ENCODE measurements around the gene PUDP. TPM values are rescaled to one million over a fixed set of nuclear protein-coding genes. Genes with fewer than 3 reads are reported as not detected.

The PUDP gene
- polyA plus RNA-seq, 10 donors = 29.1 to 41.2 (median 32.1) TPM

GRCh38 chrX:7076245-7076661 lies 71.7 kb downstream of the PUDP start:
- DNase-seq = no peak

GRCh38 chrX:7074908-7075204 lies 73.1 kb downstream of the PUDP start:
- no peak for DNase-seq

- DNase-seq = peak in 1 of 3 donors; percentile 37
These were observed 73.6 kb downstream of the PUDP start for GRCh38 chrX:7074148-7074907.

GRCh38 chrX:7073336-7073735 lies 74.6 kb downstream of the PUDP start:
- no peak for DNase-seq

GRCh38 chrX:7072856-7073255 lies 75.1 kb downstream of the PUDP start:
- DNase-seq = no peak

GRCh38 chrX:7071390-7071789 lies 76.6 kb downstream of the PUDP start:
- DNase-seq = no peak

- no peak for DNase-seq
These were observed 78.4 kb downstream of the PUDP start for GRCh38 chrX:7069556-7069955.

- DNase-seq = no peak
These were observed 79.0 kb downstream of the PUDP start for GRCh38 chrX:7068939-7069367.

GRCh38 chrX:7067256-7067655 lies 80.7 kb downstream of the PUDP start:
- no peak for DNase-seq

GRCh38 chrX:7065473-7065872 lies 82.5 kb downstream of the PUDP start:
- no peak for DNase-seq

- no peak for DNase-seq
These were observed 85.0 kb downstream of the PUDP start for GRCh38 chrX:7062903-7063302.

- no peak for DNase-seq
These were observed 85.7 kb downstream of the PUDP start for GRCh38 chrX:7062276-7062675.

GRCh38 chrX:7061429-7061828 lies 86.5 kb downstream of the PUDP start:
- no peak for DNase-seq

- DNase-seq = no peak
These were observed 87.5 kb downstream of the PUDP start for GRCh38 chrX:7060444-7060843.

GRCh38 chrX:7059859-7060258 lies 88.1 kb downstream of the PUDP start:
- DNase-seq = no peak

- no peak for DNase-seq
These were observed 88.6 kb downstream of the PUDP start for GRCh38 chrX:7059214-7059838.

GRCh38 chrX:7055386-7056137 lies 92.4 kb downstream of the PUDP start:
- no peak for DNase-seq

GRCh38 chrX:7054219-7055216 lies 93.4 kb downstream of the PUDP start:
- no peak for DNase-seq

- no peak for DNase-seq
These were observed 95.4 kb downstream of the PUDP start for GRCh38 chrX:7052541-7052940.

GRCh38 chrX:7050271-7050670 lies 97.7 kb downstream of the PUDP start:
- DNase-seq = no peak

GRCh38 chrX:7047951-7048350 lies 100.0 kb downstream of the PUDP start:
- no peak for DNase-seq
